Stimulated activated CD4-positive, alpha-beta T cell treated with anti-CD3 and anti-CD28 coated beads, Interleukin-2, amount 100 ng/mL, for 48 hours (primary cell): ENCODE measurements around the gene ANKRD53.

Experiments
- DNase-seq, 2 donors: peaks; one replicate each; pipeline ENCODE4 v3.0.0-alpha.2; 2020

Gene ANKRD53

DNA sequence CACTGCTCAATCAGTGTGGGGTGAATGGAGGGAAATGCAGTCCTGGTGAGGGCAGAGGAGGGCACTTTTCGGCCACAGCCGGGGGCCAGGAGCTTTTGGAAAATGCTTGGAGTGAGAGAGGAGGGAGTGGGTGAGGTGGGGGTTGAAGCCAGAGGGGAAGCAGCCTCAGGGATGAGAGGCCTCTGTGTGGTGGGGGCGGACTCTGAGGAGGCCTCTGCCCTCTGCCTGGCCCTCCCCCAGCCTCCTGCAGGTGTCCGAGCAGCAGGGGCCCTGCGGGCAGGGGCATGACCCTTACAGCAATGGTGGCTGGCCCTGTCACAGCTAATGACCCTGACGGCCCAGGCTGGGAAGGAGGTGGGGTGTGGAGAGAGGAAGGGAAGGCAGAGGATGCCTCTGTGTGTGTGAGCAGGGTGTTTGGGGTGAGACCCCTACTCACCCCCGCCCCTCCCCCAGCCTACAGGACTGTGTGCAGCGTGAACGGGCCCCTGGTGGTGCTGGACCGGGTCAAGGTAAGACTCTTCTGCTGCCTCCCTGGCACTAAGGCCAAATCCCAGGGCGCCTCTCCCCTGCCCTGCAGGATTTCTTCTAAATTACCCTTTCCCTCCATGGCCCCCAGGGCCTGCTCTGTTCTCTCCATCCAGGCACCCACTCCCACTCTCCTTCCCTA is 35.1 kb upstream of the ANKRD53 start:
- DNase-seq = no peak

DNA sequence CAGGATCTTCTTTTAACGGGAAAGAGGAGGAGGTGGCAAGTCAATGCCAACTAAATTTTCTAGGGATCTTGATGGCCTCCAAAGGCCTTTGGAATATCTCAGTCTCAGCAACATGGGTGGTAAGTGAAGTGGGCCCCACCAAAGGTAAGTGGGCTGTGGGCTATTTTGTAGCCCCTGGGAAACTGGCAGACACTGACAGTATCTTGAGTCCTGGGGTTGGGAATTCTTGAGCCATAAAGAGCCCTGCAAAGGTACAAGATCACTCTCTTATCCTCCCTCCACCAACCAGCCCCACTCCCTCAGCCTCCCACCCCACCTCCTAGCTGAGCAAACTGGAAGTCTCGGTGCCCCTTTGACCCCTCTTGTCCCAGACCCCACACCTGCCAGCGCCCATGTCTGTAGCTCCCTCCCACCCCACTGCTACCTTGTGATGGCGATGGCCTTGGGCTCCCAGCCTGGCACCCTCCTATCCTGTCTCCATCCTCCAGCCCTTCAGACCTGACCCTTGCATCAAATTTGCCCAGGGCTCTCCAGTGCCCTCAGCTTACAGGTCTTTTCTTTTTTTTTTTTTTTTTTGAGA is 34.2 kb upstream of the ANKRD53 start:
- DNase-seq = no peak

DNA sequence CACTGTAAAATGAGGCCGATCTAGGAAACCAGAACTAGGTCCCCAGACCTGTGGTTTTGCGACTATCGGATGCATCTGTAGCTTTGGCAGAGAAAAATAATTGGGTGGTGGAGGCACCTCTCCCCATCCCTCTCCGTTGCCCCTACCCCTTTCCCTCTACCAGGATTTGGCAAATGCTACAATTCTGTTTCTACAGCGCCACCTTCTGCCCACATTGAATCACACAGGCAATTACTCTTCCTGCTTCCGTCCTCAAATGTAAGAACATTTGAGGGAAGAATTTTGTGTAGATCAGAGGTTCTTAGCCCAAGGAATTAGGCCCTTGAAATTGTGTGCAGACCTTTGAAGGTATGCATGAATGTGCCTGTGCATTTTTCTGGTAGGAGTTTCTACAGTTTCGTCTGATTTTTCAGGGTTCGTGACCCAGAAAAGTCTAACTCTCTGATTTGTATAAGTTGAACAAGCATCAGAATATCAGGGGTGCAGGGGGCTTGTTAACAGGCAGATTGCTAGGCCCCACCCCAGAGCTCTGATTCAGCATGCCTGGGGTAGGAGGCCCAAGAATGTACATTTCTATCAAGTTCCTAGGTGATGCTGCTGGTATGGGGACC is 31.5 kb upstream of the ANKRD53 start:
- peak; percentile 46 to 57 for DNase-seq

DNA sequence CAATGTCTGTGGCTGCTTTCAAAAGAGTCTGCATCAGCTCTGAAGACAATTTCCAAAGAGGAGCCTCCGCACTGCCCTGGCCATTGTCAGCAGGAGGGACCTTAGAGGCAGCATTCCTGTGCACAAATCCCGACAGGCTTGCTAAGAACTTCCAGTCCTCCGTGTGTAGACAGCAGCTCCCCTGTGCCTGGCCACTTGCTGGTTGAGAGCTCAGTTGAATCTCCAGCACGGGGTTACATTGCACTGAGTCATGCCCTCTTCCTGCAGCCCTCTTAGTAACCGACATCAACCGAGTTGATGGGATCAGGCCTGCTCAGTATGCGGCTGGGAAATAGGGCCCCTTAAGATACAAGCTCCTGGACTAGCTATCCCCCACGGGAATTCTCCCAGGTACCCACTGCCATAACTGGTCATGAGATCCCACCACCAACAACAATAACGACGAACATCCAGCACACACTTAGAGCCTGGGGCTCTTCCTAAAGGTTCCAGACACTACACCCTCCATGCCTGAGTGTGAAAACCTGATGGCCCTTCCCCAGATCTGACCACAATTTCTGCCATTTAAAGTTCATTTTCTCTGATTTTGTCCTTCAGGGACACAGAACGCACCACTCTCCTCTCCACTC is 30.8 kb upstream of the ANKRD53 start:
- DNase-seq = no peak

DNA sequence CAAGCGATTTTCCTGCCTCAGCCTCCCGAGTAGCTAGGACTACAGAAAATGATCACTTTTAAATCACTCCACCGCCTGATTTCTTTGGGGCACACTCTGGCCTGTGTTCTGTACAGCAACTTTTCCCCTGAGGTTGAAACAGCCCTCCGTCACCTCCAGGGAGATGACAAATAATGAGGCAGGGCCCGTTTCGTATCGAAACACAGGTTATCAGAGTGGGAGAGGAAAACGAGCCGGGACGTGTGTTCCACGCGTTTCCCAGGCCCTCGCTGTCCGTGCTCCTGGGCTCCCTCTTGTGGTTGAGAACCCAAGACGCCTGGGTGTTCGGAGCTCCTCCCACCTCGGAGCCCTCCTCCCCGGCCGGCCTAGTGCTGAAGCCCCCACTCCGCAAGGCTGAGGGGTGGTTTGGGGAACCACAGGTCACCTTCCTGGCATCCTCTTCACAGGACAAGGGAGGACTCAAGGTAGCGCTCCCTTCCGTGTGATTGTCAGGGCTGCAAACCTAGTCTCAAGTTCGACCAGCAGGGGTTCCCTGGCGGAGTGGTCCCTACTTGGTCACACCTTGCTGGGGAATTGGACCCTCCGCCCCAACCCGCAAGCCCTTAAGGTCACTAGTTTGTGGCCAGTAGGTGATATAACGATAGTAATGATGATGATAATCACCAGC is 30.0 kb upstream of the ANKRD53 start:
- DNase-seq = peak; percentile 80 to 85

DNA sequence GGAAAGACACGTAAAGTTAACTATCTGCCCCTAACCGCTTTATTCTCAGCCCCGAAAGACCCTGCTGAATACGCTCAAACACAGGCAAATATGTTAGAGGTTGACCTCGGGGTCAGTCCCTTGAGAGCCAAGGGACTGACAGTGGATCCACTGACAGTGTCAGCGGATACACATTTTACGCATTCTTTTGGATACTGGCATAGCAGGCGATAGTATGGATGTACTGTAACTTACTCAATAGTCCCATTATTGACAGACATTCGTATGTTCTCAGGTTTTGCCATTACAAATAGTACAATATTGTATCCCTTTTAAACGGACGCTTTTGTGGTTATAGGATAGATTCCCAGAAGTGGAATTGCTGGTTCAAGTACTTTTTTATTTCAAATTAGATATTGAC is 29.3 kb upstream of the ANKRD53 start:
- DNase-seq = no peak

DNA sequence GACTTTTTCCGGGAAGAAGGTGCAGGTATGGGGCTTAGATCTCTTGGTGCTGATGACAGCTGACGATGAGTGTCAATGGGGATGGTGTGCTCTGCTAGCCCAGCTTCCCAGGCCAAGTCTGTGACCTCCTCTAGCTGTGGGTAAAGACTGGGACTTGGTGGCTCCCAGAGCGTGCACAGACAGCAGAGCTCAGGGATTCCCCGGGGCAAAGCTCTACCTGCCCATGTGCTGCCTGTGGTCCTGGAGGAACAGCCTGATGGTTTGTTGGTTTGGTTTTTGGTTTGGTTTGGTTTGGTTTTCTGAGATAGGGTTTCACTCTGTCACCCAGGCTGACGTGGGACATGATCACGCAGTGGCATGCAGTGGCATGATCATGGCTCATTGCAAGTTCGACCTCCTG is 23.5 kb upstream of the ANKRD53 start:
- DNase-seq = no peak

DNA sequence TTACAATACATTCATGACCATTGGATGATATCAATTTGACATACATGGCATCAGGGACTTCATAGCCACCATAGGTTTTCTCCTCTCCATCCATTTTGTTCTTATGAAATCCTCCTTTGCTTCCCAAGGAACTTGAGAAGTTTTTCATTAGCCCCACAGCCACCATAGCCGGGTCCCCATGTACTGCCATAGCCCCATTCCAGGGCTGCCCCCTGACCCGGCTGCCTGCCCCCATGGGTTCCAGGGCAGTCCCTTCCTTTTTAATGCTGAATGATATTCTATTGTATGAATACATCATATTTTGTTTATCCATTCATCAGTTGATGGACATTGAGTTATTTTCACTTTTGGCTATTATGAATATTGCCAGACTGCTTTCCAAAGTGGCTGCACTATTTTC is 22.3 kb upstream of the ANKRD53 start:
- no peak for DNase-seq

DNA sequence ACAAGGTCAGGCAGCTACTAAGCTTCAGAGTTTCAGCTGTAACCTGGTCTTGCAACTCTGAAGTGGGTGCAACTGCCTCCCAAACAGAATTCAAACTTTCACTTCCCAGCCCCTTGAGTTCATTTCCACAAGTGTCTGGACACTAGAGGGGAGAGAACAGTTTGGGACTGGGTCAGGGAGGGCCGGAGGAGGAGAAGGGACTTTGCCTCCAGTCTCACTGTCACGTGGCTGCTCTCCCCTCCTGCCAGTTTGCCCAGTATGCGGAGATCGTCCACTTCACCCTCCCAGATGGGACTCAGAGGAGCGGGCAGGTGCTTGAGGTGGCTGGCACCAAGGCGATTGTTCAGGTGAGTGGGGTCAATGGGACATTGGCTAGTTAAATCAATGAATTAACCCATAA is 20.6 kb upstream of the ANKRD53 start:
- DNase-seq = no peak

DNA sequence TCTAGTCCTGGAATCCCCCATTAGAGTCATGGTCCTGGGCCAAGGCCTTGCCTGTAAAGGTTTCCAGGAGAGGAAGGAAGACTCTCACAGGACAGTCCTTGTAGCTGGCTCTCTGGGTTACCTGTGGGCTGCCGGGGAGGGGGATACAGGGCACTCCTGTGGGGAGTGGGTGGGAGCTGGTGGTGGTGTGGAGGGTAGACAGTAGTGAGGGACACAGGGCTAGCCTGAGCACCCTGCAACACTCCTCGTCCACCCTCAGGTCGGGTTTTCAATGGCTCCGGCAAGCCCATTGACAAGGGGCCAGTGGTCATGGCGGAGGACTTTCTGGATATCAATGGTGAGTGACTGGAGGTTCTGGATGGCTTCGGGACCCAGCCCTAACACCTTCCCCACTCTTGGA is 19.7 kb upstream of the ANKRD53 start:
- DNase-seq = no peak

DNA sequence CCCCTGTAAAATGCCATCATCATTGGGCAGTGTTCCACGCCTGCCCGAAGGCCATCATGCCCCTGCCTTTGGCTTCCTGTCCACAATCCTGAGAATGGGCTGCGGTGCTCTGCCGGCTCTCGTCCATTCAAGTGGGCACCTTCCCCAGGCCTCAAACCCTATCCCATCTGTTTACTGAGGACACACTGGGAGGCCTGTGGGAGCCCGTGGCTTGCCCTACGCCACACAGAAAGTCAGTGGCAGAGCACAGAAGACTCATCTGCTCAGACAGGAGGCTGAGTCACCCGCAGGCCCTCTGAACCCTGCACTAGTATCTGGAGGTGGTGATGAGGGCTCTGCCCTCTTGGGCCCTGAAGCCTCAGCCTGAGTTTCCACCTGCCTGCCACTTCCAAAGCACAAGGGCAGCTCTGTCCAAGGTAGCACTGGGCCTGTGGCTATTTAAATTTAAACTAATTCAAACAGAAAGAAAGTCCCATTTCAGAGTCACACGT is 19.1 kb upstream of the ANKRD53 start:
- DNase-seq = no peak

DNA sequence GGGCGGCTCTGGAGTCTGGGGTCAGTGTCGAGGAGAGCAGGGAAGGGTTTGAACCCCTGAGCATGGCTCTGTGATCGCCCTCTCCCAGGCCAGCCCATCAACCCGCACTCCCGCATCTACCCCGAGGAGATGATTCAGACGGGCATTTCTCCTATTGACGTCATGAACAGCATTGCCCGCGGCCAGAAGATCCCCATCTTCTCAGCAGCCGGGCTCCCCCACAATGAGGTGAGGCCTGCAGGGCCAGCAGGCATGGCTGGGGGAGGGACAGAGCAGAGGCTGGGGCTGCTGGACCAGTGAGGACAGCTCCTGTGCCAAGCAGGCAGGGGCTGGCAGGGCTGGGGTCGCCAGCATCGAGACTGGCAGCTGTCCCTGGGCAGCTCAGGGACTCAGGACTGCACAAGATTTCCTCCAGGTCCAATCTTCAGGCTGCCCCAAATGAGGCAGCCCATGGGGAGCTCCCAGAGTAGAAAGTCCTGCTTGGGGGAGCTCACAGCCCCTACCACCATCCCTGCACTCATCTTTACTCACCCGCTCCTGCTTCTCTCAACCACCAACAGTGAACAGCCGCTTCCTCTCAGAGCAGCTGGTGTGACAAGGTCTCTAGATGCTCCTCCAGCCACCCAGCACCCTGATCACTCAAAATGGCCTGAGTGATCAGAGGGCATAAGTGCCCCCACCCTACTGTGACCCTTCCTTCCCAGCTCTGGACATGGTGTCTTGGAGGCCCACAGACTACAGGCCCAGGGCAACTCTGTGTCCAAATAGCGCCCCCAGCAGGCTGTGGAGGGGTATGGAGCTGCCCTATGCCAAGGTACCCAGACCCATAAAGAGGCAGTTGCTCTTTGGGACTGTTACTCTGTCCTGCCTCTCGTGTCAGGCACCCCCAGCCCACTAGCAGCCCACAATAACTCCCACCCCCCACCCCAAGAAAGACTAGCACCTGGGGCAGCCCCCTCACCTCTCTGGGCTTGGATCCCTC is 18.3 kb upstream of the ANKRD53 start:
- no peak for DNase-seq

DNA sequence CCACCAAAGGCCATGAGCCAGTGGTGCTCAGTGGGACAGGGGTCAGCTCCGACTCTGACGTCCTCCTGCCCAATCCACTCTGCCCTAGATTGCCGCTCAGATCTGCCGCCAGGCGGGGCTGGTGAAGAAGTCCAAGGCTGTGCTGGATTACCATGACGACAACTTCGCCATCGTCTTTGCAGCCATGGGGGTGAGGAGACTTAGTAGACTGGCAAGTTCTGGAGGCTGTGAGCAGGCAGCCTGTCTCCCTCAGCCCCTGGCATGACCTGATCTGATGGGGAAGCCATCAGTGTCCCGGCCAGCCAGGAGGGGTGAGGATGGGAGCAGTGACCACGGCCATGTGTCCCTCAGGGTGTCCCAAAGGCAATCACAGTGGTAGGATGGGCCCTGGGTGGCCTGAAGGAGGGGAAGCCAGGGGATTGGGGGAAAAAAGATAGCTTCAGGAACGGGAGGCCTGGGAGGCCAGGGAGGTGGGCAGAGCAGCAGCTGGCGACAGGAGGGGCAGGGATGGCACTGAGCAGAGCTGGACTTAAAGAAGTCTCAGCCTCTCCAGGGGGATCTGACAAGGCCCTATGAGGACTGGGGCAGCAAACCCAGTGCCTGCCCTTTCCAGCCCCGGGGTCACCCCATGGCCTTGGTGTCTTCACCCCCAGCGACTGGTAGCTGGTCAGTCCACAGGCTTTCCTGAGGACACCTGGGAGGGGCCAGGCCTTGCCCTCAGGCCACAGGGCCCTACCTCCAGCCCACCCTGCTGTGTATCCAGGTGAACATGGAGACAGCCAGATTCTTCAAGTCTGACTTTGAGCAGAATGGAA is 17.4 kb upstream of the ANKRD53 start:
- DNase-seq = no peak

DNA sequence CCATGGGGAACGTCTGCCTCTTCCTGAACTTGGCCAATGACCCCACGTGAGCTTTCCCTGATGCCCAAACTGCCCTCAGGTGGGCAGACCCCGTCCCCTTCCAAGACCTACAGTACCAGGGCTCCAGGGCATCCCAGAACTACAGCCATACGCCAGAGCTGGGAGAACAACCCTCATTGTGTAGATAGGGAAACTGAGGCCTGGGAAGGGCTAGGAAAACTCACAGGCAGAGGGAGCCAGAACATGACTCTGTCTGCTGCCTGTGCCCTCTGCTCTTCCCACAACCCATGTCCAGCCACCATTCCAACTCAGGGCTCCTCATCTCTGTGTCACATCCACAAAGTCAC is 16.8 kb upstream of the ANKRD53 start:
- no peak for DNase-seq

DNA sequence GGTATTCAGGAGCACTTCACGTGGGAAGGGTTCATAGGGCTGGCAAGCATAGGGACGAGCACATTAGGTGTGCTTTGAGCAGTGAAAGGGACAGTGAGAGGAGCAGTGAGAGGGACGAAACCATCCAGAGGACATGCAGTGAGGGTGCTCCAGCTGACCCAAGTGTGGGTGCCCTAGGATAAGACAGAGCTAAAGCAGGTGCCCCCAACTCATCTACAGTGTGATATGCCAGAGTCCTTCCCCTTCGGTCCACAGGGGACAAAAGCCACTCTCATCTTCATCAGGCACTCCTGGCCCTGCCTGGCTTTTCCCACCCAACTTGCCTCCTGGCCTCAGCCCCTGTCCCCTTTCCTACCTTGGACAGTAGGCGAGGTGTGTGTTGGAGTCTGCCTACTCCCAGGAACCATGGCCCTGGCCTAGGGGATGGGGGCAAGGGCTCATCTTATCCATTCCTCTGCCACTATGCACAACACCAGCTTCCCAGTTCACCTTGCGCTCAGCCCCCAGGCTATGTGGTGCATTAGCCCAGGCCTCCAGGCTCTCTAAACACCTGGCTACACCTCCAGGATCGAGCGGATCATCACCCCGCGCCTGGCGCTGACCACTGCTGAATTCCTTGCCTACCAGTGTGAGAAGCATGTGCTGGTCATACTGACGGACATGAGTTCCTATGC is 16.1 kb upstream of the ANKRD53 start:
- DNase-seq = no peak

DNA sequence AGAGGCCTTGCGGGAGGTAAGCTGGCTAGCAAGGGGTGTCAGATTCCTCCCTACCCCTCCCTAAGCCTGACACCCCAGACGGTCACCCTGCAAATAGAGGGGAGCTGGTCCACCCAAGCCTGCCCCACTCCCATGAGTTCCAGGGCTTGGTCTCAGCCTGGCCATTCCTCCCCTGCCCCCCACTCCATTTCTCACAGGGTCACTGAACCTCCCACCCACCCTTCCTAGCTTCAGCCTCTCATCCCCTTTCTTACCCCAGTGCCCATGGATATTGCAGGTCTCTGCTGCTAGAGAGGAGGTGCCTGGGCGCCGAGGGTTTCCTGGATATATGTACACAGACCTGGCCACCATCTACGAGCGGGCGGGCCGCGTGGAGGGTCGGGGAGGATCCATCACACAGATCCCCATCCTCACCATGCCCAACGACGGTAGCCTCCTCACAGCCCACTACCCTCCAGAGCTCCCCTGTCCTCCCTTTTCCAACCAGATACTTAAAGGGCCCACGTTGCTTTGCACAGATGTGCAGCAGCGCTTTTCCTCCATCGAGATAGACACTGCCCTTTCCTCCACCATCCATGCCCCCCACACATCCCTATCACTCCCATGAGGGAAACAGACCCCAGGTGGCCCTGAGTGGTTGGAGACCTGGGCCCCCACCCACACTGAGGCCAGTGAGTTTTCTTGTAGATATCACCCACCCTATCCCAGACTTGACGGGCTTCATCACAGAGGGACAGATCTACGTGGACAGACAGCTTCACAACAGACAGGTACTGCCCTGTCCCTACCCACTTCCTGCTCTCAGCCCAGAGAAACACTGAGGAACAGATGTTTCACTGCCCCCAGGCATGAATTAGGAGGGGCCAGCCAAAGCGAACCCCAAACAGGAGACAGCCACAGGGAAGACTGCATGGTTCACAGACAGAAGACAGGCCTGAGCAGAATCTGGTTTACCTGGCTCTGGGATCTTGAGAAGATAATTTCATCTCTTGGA is 15.2 kb upstream of the ANKRD53 start:
- no peak for DNase-seq

DNA sequence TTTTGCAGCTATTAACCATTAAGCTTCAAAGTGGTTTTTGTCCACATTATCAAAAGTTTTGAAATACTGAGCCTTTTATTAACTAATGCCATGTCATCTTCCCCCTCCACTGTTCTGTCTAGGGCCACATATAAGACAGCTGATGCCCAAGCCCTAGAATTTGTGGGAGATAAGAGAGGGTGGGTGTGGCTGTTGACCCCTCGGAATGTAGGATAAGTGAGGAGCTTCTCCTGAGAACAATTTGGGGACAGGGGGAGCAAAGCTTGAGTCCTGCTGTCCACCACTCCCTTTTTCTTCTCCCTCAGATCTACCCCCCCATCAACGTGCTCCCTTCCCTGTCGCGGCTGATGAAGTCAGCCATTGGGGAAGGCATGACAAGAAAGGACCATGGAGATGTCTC is 14.3 kb upstream of the ANKRD53 start:
- DNase-seq = no peak

DNA sequence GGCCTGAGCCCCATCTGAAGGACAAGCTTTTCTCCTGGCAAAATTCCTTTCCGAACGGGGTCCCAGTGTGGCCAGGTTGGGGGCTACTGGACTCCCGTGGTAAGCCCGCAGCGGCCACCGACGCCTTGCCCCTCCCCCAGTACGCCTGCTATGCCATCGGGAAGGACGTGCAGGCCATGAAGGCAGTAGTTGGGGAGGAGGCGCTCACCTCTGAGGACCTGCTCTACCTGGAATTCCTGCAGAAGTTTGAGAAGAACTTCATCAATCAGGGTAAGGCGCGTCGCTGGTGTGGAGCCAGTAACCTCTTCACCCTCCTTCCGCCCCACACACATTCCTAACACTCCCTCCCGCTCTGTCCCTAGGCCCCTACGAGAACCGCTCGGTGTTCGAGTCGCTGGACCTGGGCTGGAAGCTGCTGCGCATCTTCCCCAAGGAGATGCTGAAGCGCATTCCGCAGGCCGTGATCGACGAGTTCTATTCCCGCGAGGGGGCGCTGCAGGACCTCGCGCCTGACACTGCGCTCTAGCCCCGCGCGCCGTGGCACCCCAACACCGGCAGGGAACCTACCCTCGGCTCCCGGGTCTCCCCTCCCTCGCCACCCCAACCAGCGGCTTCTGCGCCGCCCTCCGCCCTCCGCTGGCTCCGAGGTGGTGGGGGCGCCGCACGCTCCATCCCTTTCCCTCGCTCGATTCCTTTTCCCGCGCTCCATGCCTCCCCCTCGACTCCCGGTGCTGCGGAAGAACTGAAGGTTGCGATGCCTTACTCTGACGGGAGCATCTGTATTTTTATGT is 13.6 kb upstream of the ANKRD53 start:
- DNase-seq = peak; percentile 82 to 86

DNA sequence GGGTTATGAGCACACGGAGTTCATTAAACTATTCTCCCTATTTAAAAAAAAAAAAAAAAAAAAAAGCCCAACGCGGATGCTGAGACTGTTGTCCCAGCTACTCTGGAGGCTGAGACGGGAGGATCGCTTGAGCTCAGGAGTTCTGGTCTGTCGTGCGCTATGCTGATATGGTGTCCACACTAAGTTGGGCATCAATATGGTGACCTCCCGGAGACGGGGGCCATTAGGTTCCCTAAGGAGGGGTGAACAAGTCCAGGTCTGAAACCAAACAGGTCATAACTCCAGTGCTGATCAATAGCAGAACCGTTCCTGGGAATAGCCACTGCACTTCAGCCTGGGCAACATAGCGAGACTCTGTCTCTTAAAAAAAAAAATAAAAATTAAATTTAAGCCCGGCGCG is 12.9 kb upstream of the ANKRD53 start:
- no peak for DNase-seq
